ENCODE results near the gene ADAMTSL1.

ADAMTSL1 gene

DNA sequence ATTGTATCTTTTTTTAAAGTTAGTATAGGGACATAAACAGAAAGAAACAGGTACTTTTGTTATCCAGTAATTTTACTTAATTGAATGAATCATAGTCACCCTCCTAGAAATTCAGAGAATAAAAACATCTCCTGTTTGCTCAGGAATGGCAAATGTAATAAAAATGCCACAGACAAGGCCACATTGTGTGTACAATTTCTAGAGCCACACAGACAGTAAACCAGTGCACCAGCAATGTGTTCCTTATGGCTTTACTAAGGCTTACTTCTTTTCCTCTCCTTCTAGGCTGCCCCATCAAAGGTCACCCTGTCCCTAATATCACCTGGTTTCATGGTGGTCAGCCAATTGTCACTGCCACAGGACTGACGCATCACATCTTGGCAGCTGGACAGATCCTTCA lies 413.6 kb downstream of the ADAMTSL1 start:
- no peak for DNase-seq

DNA sequence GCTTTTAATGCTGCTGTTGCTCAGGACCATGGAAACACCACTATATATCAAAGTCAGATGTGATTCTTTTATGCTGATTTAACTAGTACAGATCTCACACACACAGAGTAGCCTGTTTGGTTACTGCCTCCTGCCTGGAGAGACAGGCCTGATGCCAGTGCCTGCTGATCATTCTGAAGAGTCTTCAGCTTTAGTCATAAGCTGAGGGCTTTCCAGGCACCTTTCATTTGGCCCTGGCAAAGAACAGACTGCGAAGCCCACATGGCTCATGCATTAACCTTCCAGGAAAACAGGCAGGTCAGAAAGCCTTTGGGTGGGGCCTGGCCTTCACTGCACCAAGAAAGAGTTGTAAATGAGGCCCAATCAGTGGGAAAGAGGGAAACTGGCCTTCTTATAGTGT lies 414.3 kb downstream of the ADAMTSL1 start:
- no peak for DNase-seq

DNA sequence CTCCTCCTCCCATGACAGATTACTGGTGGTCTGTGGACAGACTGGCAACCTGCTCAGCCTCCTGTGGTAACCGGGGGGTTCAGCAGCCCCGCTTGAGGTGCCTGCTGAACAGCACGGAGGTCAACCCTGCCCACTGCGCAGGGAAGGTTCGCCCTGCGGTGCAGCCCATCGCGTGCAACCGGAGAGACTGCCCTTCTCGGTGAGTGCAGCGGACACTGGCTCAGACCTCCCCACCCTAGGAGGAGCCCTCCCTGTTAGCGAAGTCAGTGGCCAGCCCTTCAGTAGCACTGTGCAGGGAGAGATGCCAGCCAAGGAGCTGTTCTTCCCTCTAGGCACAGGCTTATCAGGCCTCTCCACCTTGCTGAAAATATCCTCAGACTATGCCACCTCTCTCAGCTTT lies 415.6 kb downstream of the ADAMTSL1 start:
- no peak for DNase-seq

GRCh38 chr9:18890372-18890771 lies 416.4 kb downstream of the ADAMTSL1 start:
- no peak for DNase-seq

- no peak for DNase-seq
Measured at GRCh38 chr9:18891946-18892670, 418.2 kb downstream of the ADAMTSL1 start.

DNA sequence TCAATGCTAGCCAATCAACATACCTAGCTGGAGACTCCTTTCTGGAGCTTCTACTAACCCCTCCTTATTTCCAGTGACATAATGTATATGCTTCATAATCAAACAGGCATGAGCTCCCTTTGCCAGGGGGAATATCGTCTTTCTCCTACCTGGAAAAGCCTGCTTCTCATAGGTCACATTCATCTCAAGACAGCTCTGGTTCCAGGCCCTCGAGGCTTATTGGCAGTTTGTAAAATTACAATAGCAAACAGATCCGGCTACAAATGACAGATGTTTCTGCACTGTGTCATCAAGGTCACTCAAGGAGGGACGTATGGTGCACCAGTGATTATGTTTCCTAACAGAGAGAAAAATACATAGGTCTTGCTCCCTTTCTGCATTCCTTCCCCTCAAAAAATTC lies 419.1 kb downstream of the ADAMTSL1 start:
- DNase-seq: no peak

- no peak for DNase-seq
Measured at GRCh38 chr9:18893491-18893890, 419.5 kb downstream of the ADAMTSL1 start.

- no peak for DNase-seq
Measured at GRCh38 chr9:18896004-18896403, 422.1 kb downstream of the ADAMTSL1 start.

DNA sequence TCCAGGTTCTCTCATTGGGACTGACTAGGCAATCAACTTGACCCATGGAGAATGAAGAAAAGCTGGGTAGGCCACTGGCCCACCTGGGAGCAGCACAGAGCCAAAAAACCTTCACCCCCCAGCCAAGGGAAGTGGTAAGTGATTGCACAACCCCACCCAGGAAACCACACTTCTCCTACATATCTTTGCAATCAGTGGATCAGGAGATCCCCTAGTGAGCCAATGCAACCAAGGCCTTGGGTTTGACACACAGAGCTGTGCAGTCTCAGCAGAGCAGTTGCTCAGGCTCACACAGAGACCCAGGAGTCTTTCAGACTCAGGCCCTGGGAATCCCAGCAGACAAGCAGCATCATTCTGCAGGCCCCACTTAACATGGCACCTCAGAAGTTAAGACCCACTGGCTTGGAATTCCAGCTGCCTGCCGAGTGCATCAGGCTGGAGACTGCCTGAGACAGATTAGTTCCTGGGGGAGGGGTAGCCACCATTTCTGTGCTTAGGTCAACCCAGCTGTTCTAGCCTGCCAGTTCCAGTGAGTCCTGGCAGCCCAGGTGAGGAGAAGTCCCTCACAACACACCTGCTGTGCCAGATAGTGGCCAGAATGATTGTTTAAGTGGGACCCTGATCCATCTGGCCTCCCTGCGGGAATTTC lies 422.7 kb downstream of the ADAMTSL1 start:
- DNase-seq: no peak

DNA sequence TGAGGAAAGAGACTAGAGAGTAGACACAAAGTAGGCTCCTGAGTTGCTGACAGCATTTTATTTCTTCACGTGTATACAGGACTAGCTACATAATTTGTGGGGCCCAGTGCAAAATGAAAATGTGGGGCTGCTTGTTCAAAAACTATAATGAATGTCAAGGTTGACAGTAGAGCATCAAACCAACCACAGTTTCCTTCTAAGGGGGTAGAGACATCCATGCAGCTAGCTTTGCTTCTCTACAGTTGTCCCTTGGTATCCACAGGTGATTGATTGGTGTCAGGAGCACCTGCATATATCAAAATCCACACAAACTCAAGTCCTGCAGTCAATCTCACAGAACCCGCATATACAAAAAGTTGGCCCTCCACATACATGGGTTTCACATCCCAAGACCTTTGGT lies 429.5 kb downstream of the ADAMTSL1 start:
- DNase-seq: no peak

DNA sequence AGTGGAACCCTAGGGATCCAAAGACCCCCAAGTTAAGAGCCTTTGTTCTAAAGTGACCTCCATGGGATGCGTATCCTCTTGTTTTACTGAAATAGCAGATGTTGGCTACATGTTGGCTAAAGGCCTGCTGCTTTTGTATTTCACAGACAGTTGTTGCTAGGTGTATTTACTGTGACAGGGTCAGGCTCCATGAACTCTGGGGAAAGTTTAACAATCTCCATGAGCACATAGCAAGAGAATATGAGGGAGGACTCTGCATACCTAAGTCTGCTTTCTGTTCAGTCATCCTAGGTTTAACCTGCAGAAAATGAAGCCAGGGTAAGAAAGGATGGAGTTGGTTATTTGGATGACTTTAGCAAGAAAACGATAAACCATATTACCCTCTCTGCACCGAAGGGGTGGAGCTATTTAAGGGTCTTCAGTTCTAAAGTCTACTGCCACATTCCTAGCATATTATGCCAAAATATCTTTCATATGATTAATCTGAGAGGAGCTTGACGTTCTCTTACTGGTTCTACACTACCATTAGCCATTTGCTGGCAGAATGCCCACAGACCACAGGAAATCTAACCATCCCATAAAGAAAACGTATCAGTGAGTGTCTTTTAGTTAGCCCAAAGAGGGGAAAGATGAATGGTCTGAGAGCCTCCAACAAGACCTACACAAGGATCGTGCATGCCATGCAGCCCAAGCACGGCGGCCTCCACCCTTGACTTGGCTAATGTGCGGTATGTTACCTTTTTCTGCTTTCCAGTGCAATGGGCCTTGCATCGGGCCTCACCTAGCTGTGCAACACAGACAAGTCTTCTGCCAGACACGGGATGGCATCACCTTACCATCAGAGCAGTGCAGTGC lies 431.3 kb downstream of the ADAMTSL1 start:
- no peak for DNase-seq

DNA sequence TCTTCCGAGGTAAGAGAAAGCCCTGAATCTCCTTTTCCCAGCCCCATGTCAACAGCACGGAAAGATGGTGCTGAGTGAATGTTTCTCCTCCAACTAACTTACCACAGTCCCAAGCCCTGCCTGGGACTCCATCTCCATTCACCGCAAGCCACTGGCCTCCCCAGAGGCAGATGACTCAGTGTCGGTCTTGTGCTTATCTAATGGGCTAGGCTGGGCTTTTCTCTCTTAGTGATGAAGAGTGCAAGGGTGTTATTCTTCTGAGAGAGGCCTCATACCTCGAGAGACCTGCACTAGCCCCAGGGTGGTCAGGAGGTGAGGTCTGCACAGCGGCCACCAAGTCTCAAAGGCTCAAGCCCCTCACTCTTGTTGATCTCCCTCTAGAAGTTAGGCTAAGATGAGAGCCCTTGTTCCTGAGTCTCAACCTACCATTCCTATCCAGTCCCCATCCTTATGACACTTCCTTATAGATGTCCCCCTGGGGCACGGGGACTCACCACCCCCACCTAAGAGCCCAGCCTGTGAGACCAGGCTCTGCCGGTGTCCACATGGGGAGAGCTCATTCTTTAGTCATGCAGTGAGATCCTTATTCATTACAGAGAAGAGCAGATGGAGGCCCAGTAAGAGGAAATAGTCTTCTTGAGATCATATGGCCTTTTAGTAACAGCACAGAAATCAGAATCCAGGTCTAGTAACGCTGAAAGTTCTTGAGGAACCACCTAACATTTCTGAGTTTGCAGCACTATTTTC lies 432.1 kb downstream of the ADAMTSL1 start:
- no peak for DNase-seq

DNA sequence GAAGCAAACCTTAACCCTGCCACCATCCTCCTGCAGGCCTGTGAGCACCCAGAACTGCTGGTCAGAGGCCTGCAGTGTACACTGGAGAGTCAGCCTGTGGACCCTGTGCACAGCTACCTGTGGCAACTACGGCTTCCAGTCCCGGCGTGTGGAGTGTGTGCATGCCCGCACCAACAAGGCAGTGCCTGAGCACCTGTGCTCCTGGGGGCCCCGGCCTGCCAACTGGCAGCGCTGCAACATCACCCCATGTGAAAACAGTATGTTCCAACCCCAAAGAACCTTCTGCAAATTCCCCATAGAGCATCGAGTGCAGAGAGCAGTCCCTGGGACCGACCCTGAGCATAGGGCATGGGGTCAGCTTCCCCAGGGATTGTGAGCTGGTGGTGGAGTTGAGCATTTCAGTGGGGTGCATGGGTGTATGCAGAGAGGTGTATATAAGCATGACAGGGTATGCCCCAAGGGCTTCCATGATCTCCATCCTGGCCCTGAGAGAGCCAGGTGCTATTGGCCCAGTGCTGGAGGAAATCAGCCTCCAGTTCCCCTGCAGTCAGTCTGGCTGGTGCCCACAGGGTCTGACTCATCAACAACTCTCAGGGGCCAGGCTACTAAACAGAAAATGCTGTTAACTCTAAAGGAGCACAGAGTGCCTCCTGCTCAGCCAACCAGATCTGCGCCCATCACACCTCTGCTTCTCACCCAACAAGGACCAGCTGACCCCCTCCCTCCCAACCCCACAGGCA lies 432.9 kb downstream of the ADAMTSL1 start:
- no peak for DNase-seq

DNA sequence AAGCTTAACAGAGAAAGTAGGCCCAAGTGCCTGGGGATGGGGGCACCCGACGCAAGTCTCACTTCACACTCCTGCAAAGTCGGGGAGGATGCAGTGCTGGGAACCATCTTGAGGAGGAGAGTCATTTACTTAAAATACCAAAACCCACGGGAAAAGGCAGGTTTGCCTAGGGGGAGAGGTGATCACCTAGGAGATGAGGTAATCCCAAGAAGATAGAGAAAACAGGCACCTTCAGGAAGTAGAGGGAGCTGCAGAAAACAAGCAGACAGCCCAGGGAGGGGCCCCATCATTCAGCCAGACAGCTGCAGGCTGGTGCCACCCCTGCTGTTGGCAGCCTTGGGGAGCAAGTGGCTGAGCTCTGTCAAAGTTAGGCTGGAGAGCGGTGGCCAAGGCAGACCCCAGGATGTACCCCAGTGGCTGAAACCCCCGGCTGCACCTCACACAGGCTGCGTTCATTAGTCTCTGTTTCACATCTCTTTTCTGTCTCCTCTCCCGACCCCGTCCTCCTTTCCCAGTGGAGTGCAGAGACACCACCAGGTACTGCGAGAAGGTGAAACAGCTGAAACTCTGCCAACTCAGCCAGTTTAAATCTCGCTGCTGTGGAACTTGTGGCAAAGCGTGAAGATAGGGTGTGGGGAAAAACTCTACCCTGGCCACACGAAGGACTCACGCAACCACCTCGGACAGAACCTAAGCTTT lies 434.1 kb downstream of the ADAMTSL1 start:
- DNase-seq: no peak

- DNase-seq: no peak
Measured at GRCh38 chr9:18909140-18910018, 435.4 kb downstream of the ADAMTSL1 start.

- no peak for DNase-seq
Measured at GRCh38 chr9:18910435-18910834, 436.5 kb downstream of the ADAMTSL1 start.

- DNase-seq: no peak
Measured at GRCh38 chr9:18910916-18911315, 437.0 kb downstream of the ADAMTSL1 start.

GRCh38 chr9:18911714-18912342 lies 437.9 kb downstream of the ADAMTSL1 start:
- no peak for DNase-seq

- DNase-seq: no peak
Measured at GRCh38 chr9:18920141-18921084, 446.5 kb downstream of the ADAMTSL1 start.

Measured in NCI-H524 treated with DMSO at 0.1 percent for 48 hours (cell line).